MCF 10A (cell line): ENCODE measurements around the gene SGSH. TPM values are rescaled to one million over a fixed set of nuclear protein-coding genes. Genes with fewer than 3 reads are reported as not detected.
A peak's percentile ranks its signal among the peaks of the same experiment; 100 is the strongest.

ENCODE experiments used
- BruUV-seq: library from RNA; stranded (reverse); fragments of 400-500 nt; replicated peaks from 2 replicates; lab custom pipeline; 2021; lab: Mats Ljungman, UMichigan
- CTCF ChIA-PET: fragments of 300-600 bp; sonication (Branson Sonifier 250); formaldehyde crosslinking; extraction: SDS; loops from one replicate; lab custom pipeline; 2021; ENCODE audit warnings: antibody characterized with exemption, inconsistent platforms; lab: Yijun Ruan, JAX
- POLR2A ChIA-PET: fragments of 300-600, 350-650 bp; sonication (Branson Sonifier 250); formaldehyde crosslinking; extraction: SDS; loops from one replicate; lab custom pipeline; 2020; ENCODE audit warnings: antibody characterized with exemption, inconsistent platforms; lab: Yijun Ruan, JAX
- DNase-seq: peaks from one replicate; pipeline ENCODE4 v3.0.0-alpha.2; 2018; ENCODE audit not compliant: unreplicated experiment
- H3K27ac Mint-ChIP-seq: one replicate; pipeline ENCODE4 v1.8.0; 2022; ENCODE audit warnings: mild to moderate bottlenecking, low read depth, mixed read lengths; ENCODE audit not compliant: unreplicated experiment
- H3K27me3 Mint-ChIP-seq: one replicate; pipeline ENCODE4 v1.8.0; 2022; ENCODE audit warnings: mixed read lengths; ENCODE audit not compliant: insufficient read depth, unreplicated experiment
- H3K36me3 Mint-ChIP-seq: one replicate; pipeline ENCODE4 v1.8.0; 2022; ENCODE audit warnings: mild to moderate bottlenecking, moderate library complexity, mixed read lengths; ENCODE audit not compliant: insufficient read depth, unreplicated experiment
- H3K4me1 Mint-ChIP-seq: one replicate; pipeline ENCODE4 v1.8.0; 2022; ENCODE audit warnings: mixed read lengths; ENCODE audit not compliant: insufficient read depth, unreplicated experiment
- H3K4me3 Mint-ChIP-seq: one replicate; pipeline ENCODE4 v1.8.0; 2022; ENCODE audit warnings: mild to moderate bottlenecking, moderate library complexity, mixed read lengths; ENCODE audit not compliant: unreplicated experiment
- H3K9me3 Mint-ChIP-seq: one replicate; pipeline ENCODE4 v1.8.0; 2022; ENCODE audit warnings: mixed read lengths; ENCODE audit not compliant: unreplicated experiment
- intact Hi-C: fragments of 100-400 bp; cut with micrococcal nuclease; formaldehyde crosslinking; loops from 2 replicates; pipeline ENCODE4 v1.14.1; 2022
- total RNA-seq: library from RNA; stranded (reverse); gene quantifications from 2 replicates; pipeline ENCODE4 v1.2.3, GENCODE V29; 2022
- TF ChIP-seq, protein P1 (sequence below): fragments of 200-600 bp; IDR thresholded peaks from one replicate; pipeline ENCODE4 v1.8.0; 2022; ENCODE audit warnings: antibody characterized with exemption, mild to moderate bottlenecking; ENCODE audit not compliant: unreplicated experiment

SGSH gene
- total RNA-seq, 1 experiment from 2014 or later: 42.0 TPM

GRCh38 chr17:80187090-80187489 is 33.0 kb downstream of the SGSH start:
- POLR2A ChIA-PET: interaction anchor here (0.9 to 2.4 kb wide), 6 partner anchors 27 to 93 kb away, joined by 3 to 9 read pairs (median 6); partner anchors contain the start of gene GAA
- Mint-ChIP-seq H3K9me3 (no peaks in the 10 kb centered on the region), H3K36me3 (no peaks in the 10 kb centered on the region), H3K27me3 (peaks cover 8% of the 10 kb centered on the region), H3K27ac (peak overlapping the region; percentile 67), H3K4me3 (peak overlapping the region; percentile 62), H3K4me1 (peaks cover 8% of the 10 kb centered on the region)
- TF ChIP-seq, protein P1, sequence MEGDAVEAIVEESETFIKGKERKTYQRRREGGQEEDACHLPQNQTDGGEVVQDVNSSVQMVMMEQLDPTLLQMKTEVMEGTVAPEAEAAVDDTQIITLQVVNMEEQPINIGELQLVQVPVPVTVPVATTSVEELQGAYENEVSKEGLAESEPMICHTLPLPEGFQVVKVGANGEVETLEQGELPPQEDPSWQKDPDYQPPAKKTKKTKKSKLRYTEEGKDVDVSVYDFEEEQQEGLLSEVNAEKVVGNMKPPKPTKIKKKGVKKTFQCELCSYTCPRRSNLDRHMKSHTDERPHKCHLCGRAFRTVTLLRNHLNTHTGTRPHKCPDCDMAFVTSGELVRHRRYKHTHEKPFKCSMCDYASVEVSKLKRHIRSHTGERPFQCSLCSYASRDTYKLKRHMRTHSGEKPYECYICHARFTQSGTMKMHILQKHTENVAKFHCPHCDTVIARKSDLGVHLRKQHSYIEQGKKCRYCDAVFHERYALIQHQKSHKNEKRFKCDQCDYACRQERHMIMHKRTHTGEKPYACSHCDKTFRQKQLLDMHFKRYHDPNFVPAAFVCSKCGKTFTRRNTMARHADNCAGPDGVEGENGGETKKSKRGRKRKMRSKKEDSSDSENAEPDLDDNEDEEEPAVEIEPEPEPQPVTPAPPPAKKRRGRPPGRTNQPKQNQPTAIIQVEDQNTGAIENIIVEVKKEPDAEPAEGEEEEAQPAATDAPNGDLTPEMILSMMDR: no peak
- no TSS peak for BruUV-seq
- DNase-seq: peak; percentile 76
- CTCF ChIA-PET: interaction anchor here (0.6 to 1.8 kb wide), 2 partner anchors 9 to 86 kb away, joined by 3 to 8 read pairs; partner anchors contain the start of gene GAA
- intact Hi-C loops: loop anchor here (2.0 kb wide), 1 partner anchor 40 kb away; the partner anchor contains the start of gene EIF4A3

DNA sequence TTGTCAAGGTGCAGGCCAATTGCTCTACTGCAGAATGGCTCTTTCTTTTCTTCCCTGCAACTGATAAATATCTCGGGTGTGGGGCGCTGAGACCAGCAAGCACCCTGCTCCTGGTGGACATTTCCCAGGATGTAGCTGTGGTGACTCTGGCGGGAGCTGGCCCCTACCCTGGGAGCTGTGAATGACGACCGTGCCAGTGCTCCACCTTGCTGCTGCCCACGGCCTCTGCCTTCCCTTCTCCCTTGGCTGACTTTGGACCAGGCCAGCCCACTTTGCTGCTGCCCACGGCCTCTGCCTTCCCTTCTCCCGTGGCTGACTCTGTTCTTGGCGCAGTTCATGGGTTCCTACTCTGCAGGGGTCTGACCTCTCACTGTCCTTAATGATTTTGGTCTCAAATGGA is 34.2 kb downstream of the SGSH start:
- ChIA-PET POLR2A (interaction anchor here (2.4 kb wide), 1 partner anchor 38 kb away, joined by 8 read pairs; no protein-coding TSS in a partner anchor), CTCF (no interaction called here)
- Mint-ChIP-seq H3K4me3 (no peak overlapping the region), H3K27me3 (peaks cover 17% of the 10 kb centered on the region), H3K27ac (no peak overlapping the region), H3K4me1 (peaks cover 8% of the 10 kb centered on the region), H3K9me3 (no peaks in the 10 kb centered on the region), H3K36me3 (no peaks in the 10 kb centered on the region)
- intact Hi-C loops: loop anchor here (2.0 kb wide), 1 partner anchor 39 kb away; the partner anchor contains the start of gene EIF4A3
- DNase-seq: no peak
- no TSS peak for BruUV-seq
- TF ChIP-seq, protein P1: no peak

DNA sequence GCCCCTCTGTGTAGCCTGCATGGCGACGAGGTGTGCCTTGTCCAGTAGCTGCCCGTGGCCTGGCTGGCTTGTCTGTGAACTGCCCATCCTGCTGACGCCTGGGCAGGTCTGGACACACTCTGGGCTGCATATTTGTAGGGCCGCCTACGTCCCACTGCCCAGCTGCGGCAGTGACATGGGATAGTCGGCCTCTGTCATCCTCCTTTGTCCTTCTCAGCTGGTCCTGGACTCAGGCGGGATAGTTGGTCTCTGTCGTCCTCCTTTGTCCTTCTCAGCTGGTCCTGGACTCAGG is 35.8 kb downstream of the SGSH start:
- Mint-ChIP-seq H3K9me3 (no peaks in the 10 kb centered on the region), H3K27me3 (peaks cover 17% of the 10 kb centered on the region)
- BruUV-seq: no TSS peak

More for the DNA sequence above, 35.8 kb downstream of the SGSH start:
- Mint-ChIP-seq H3K4me3 (no peak overlapping the region), H3K36me3 (no peaks in the 10 kb centered on the region), H3K4me1 (peaks cover 8% of the 10 kb centered on the region), H3K27ac (no peak overlapping the region)
- ChIA-PET CTCF (interaction anchor here (0.6 to 1.2 kb wide), 3 partner anchors 12 to 1119 kb away, joined by 3 to 4 read pairs (median 3); no protein-coding TSS in a partner anchor), POLR2A (no interaction called here)
- intact Hi-C loops: no loop called here
- TF ChIP-seq, protein P1: no peak
- no peak for DNase-seq
